AG10803 (cell line): ENCODE data around the gene APOB.

ENCODE experiments used
- DNase-seq: peaks from one replicate; pipeline ENCODE4 v3.0.0; 2010; ENCODE audit warnings: low read depth
- H3K4me3 ChIP-seq: 2 replicates; pipeline ENCODE4 v1.5.1; 2011; ENCODE audit warnings: mild to moderate bottlenecking, low read length, control low read depth
- TF ChIP-seq, protein P1 (sequence below): conservative IDR thresholded peaks from 2 replicates; pipeline ENCODE4 v1.5.1; 2011; ENCODE audit warnings: mild to moderate bottlenecking, low read length, control low read depth, inconsistent platforms

Gene APOB

DNA sequence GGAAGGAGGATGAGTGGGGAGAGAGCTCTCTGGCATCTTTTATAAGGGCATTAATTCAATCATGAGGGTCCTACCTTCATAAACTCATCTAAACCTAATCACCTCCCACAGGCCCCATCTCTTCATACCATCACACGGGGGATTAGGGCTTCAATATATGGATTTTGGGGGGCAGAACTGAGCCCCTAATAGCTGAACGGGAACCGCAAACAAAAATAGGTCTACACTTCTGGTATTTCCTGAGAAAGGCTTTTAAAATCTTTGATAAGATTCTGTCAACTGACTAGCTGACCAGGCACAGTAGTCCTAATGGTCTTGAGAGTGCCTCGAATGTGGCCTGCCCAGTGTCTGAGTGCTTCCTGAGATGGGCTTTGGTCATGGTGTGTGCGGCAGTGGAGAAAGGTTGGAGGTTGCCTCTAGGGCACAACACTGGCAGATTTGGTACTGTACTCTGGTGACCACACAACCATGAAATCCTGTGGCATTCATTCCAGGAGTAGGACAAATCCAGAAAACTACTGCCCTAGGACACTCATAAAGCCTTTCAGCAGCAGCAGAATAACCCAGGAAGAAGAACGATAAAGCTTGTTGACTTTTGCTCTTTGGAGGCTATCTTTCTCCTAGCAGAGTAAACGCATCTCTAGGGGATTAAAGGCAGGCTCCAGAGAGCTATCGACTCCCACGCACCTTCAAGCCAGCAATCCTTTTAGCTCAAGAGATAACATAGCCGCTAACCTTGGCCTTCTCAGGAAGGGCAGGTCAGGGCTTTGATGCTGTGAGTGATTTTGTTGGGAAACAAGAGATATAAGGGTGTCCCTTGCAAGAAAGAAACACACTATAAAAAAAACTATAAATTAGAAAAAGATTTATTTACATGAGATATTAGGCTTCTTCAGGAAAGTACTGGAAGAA lies 12.3 kb upstream of the APOB start:
- TF ChIP-seq, protein P1, sequence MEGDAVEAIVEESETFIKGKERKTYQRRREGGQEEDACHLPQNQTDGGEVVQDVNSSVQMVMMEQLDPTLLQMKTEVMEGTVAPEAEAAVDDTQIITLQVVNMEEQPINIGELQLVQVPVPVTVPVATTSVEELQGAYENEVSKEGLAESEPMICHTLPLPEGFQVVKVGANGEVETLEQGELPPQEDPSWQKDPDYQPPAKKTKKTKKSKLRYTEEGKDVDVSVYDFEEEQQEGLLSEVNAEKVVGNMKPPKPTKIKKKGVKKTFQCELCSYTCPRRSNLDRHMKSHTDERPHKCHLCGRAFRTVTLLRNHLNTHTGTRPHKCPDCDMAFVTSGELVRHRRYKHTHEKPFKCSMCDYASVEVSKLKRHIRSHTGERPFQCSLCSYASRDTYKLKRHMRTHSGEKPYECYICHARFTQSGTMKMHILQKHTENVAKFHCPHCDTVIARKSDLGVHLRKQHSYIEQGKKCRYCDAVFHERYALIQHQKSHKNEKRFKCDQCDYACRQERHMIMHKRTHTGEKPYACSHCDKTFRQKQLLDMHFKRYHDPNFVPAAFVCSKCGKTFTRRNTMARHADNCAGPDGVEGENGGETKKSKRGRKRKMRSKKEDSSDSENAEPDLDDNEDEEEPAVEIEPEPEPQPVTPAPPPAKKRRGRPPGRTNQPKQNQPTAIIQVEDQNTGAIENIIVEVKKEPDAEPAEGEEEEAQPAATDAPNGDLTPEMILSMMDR, result no peak
- no peak for DNase-seq

DNA sequence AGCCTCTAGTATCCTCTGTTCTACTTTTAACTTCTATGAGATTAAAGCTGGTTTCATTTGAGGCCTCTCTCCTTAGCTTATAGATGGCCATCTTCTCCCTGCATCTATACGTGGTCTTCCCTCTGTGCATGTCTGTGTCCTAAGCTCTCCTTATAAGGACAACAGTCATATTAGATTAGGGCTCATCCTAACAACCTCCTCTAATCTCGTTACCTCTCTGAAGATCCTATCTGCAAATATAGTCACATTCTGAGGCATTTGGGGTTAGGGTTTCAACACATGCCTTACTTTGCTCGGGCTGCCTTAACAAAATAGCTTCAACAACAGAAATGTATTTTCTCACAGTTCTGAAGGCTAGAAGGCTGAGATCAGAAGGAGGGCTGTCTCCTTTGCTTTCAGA lies 11.6 kb upstream of the APOB start:
- no peak overlapping the region for H3K4me3 ChIP-seq

More for the DNA sequence above, 12.3 kb upstream of the APOB start:
- H3K4me3 ChIP-seq, result no peak overlapping the region

DNA sequence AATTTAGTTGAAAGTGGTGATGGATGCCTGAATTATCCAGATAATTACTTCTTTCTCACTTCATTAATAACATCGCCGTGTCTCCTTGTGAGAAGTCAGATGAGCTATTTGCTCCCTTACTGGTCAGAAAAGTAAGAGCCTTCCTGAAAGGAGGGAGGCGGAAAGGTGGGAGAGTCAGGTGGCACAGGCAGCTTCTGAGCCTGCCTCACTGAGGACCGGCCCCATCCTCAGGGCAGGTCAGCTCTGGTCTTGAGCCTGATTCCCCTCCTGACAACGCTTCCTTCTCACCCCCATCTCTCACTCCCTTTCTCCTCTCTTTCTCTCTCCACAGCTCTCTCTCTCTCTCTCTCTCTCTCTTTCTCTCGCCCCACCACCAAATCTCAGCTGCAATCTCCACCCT lies 10.1 kb upstream of the APOB start:
- TF ChIP-seq, protein P1, result no peak
- H3K4me3 ChIP-seq, result no peak overlapping the region
- DNase-seq, result no peak

More for the DNA sequence above, 11.6 kb upstream of the APOB start:
- TF ChIP-seq, protein P1, result no peak
- DNase-seq, result no peak

DNA sequence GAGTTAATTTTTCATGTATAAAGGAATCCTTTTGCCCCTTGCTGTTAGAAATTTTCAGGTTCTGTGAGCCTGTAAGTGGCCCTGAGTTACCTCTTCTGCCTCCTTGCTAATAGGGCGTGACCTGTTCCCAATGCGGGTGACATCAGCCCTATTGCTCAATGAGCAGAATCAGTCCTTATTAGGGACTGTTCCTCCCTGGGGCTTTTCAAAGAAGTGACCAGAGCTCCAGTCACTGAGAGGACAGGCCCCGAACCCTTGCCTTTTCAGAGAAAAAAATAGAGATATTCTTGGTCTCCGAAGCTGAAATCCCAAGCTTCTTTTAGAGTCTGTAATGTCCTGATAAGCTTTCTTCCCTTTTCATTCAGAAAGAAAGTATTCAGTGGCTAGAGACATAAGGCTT lies 8.2 kb upstream of the APOB start:
- no peak overlapping the region for H3K4me3 ChIP-seq
- TF ChIP-seq, protein P1, result no peak
- DNase-seq, result no peak

DNA sequence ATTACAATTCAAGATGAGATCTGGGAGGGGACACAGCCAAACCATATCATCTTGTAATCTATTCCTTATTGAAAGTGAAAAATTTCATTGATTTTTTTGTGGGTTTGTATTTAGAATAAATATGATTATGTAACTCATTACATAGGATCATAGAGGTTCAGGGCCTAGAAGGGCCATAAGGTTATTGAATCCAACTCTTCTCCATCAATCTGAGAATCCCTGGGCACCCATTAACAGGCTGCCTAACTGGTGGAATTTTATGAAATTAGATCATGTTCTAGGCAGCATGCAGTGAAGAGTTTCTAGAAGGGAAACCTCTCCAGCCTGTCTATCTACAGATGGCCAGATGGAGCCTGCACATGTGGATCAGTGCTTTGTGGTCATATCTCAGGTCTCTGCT lies 6.3 kb upstream of the APOB start:
- TF ChIP-seq, protein P1, result no peak

DNA sequence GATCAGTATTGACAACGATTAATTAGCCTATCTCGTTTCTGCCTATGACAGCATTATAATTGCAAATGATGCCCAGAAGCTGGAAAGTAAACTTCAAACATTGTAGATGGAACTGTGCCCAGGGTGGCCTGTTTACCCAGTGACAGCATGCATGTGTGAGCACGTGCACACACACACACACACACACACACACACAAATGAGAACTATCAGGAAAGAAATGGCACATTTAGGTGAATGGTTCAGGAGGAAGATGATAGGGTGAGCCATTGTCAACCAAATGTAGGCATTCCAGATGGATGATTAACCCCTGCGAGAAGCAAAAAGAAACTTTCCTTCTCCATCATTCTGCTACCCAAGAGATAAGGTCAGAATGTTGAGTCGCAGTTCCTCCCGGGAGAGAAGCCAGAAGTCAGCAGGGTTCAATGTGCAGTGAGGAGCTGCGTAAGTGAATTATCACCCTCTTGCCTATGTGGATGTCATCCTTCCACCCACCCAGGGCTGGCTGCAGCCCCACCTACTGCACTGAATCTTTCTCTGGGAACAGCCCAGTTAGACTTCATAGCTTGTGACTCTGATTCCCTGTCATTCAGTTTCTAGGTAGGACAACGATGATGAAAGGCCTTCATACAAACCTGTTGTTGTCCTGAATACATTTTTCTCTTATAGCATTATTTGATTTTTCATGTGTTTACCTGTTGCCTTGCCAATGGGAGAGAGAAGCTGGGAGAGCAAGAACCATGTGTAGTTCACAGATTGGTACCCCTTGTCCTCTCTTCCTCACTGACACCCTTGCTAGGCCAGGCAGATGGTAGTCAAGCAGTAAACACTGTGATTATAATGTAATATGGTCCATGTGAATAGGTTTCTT lies 3.5 kb upstream of the APOB start:
- H3K4me3 ChIP-seq, result no peak overlapping the region
- no peak for DNase-seq
- TF ChIP-seq, protein P1, result no peak

More for the DNA sequence above, 6.3 kb upstream of the APOB start:
- no peak for DNase-seq
- H3K4me3 ChIP-seq, result no peak overlapping the region
